GM18870 (cell line): Measurements from ENCODE around the gene ATP8B1.

ENCODE experiments used
- ATAC-seq: cut with Tn5 transposase; IDR thresholded peaks from one replicate; pipeline ENCODE4 v1.9.1; 2021; ENCODE audit warnings: moderate library complexity; ENCODE audit not compliant: unreplicated experiment

The ATP8B1 gene

GRCh38 chr18:57819671-57820460 lies 16.8 kb upstream of the ATP8B1 start:
- peak; percentile 60 for ATAC-seq

- ATAC-seq = no peak
Observed at GRCh38 chr18:57819119-57819518, 16.0 kb upstream of the ATP8B1 start.

GRCh38 chr18:57816208-57816954 lies 13.3 kb upstream of the ATP8B1 start:
- no peak for ATAC-seq

- no peak for ATAC-seq
Observed at GRCh38 chr18:57814555-57814954, 11.4 kb upstream of the ATP8B1 start.

GRCh38 chr18:57813245-57813644 lies 10.1 kb upstream of the ATP8B1 start:
- no peak for ATAC-seq

- ATAC-seq = no peak
Observed at GRCh38 chr18:57812126-57812477, 9.0 kb upstream of the ATP8B1 start.

GRCh38 chr18:57811477-57812125 lies 8.5 kb upstream of the ATP8B1 start:
- no peak for ATAC-seq

GRCh38 chr18:57809190-57809589 lies 6.1 kb upstream of the ATP8B1 start:
- ATAC-seq = no peak

- no peak for ATAC-seq
Observed at GRCh38 chr18:57807336-57808117, 4.4 kb upstream of the ATP8B1 start.

- no peak for ATAC-seq
Observed at GRCh38 chr18:57806978-57807285, 3.8 kb upstream of the ATP8B1 start.

- ATAC-seq = no peak
Observed at GRCh38 chr18:57806201-57806977, 3.3 kb upstream of the ATP8B1 start.

- no peak for ATAC-seq
Observed at GRCh38 chr18:57805117-57805516, 2.0 kb upstream of the ATP8B1 start.

- ATAC-seq = no peak
Observed at GRCh38 chr18:57804557-57804956, 1.4 kb upstream of the ATP8B1 start.

- ATAC-seq = no peak
Observed at GRCh38 chr18:57802213-57803102, 657 bp downstream of the ATP8B1 start.

- no peak for ATAC-seq
Observed at GRCh38 chr18:57801761-57802212, 1.3 kb downstream of the ATP8B1 start.

GRCh38 chr18:57801325-57801724 lies 1.8 kb downstream of the ATP8B1 start:
- no peak for ATAC-seq

- no peak for ATAC-seq
Observed at GRCh38 chr18:57798713-57799373, 4.3 kb downstream of the ATP8B1 start.

GRCh38 chr18:57797209-57797651 lies 5.9 kb downstream of the ATP8B1 start:
- ATAC-seq = no peak
